Right ventricle myocardium superior (tissue), 1 donor: ENCODE results near the gene RAE1. TPM values are rescaled to one million over a fixed set of nuclear protein-coding genes. Genes with fewer than 3 reads are reported as not detected.
"Not testable (repeated sequence)": the region's sequence is repeated elsewhere in the genome, so short reads cannot be mapped to it uniquely, and the experiment has no call there.

Experiments used
- ATAC-seq: fragments of 200-7000 bp; cut with Tn5 transposase; one replicate; pipeline ENCODE4 v1.9.1; 2020; ENCODE audit warnings: mild to moderate bottlenecking; ENCODE audit not compliant: poor library complexity
- DNase-seq: peaks from one replicate; pipeline ENCODE4 v3.0.0-alpha.2; 2020
- intact Hi-C: fragments of 100-400 bp; cut with DNase I; formaldehyde crosslinking; loops from one replicate; pipeline ENCODE4 v1.11.2; 2022
- microRNA-seq: library from miRNA; unstranded; fragments of <30 nt; microRNA quantifications from one replicate; pipeline ENCODE4 v1.2.0, GENCODE V29; 2020
- total RNA-seq: library from RNA; stranded (reverse); fragmentation: NEBNext Ultra II Directional; extraction: Animal tissue kit (Norgen Biotek cat#: 25700); gene quantifications from one replicate; pipeline ENCODE4 v1.2.1, GENCODE V29; 2021
- donor health status: DM: no; HTN: yes; CAD: no; lungs with severe emphysema.

The RAE1 gene
- total RNA-seq, 1 donor from 2014 or later = 13.2 TPM

DNA sequence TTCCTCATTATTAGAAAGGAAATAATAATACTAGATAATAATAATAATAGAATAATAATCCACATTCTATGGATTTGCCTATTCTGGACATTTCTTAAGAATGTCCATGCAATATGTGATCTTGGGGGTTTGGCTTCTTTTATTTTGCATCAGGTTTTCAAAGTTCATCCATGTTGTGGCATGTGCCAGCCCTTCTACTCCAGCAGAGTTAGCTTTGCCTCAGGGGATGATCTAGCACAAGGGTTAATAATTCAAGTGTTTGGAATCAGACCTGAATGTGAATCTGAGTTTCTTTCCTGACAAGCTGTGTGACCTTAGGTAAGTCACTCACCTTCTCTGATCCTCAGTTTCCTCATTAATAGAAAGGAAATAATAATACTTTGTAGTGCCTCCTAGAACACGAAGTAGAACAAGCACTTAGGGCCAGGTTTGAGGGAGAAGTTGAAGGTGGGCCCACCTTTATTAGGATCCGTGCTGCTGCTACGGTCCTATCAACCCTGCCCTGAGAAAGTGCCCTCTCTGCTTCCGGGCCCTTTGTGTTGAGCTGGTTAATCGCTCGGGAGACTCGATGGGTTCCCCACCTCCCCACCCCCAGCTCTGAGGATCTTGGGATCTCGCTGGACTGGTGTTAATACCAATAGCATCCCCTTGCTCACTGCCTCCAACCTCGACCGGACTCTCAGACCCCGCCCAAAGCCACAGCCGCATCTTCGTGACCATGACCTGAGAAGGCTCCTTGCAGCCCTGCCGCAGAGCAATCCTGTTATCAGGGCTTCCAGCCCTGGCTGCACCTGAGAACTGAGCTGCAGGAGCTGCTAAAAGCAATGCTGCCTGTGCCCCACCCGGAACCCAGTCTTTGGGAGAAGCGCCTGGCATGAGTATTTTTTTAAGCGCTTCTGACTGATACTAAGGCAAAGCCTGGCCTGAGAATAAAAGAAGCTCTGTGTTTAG, 67.0 kb downstream of the RAE1 start:
- no peak for ATAC-seq
- no peak for DNase-seq
- intact Hi-C loops = no loop called here

DNA sequence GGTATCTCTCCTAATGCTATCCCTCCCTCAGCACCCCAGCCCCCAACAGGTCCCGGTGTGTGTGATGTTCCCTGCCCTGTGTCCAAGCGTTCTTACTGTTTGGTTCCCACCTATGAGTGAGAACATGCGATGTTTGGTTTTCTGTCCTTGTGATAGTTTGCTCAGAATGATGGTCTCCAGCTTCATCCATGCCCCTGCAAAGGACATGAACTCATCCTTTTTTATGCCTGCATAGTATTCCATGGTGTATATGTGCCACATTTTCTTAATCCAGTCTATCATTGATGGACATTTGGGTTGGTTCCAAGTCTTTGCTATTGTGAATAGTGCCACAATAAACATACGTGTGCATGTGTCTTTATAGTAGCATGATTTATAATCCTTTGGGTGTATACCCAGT, 68.4 kb downstream of the RAE1 start:
- intact Hi-C loops, ATAC-seq, DNase-seq: not testable (repeated sequence)

DNA sequence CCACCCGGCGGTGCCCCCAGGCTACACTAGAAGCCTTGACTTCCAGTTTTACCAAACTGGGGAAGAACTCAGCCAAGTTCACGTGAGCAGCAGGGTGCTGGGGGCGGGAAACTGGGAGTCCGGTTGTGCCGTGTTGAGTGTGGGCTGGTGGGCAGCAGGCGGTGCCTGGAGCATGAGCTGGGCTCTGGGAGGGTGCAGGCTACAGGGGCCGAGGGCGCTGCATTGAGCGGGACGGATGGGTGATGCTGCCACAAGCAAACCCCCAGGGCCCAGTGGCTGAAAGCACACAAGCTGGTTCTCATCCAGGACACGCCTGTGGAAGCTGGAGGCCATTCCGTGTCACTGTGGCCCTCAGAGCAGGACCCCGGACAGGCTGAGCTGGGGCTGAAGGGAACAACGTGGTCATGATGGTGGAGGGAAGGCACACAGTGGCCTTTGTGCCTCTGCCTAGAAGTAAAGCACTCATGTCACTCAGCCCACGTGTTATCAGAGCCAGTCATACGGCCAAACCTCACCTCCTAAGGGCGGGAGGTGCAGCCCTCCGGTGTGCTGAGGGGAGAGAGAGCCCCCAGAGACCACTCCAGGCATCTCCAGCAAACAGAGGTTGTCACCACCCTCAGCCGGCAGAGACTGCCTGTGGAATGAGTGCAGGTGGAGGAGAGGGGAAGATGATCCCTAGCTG, 69.7 kb downstream of the RAE1 start:
- intact Hi-C loops = no loop called here
- ATAC-seq = no peak
- DNase-seq = no peak

DNA sequence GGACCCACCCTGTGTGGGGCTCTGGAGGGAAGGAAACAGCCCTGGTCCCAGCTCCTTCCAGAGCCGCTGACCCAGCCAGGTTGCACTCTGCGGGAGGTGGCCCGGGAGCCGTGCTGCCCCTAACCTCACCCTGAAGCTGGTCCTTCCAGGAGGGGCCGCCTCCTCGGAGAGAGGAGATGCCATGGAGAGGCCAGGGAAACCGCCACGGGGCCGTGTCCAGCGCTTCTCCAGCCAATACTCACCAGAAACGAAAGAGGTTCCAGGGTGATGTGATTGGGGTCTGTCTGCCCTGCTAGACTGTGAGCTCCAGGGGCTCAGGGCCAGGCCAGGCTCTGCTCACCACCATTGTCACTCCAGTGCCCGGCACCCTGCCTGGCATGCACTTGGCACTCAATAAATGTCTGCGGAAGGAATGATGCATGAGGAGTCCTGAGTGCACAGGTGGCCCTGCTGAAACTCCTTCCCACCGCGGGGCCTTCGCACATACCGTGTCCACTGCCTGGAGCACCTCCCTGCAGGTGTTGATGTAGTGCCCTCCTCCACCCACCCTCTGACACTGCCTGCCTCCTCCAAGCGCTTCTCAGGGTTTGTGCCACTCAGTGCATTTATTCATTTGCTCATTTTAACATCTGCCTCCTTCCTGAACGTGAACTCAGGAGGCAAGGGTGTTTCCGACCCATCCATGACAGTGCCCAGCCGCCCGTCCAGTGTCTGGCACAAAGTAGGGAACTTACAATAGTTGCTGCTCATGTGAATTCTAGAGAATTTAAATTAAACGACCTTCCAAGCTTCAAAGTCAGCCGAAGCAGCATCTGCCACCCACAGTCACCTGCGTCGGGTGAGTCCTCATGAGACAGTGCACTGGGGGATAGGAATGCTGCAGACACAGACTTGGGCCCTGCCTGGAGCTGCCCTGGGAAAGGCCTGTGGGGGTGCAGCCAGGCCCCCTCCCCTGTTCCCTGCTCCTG, 70.5 kb downstream of the RAE1 start:
- intact Hi-C loops = no loop called here
- ATAC-seq (no peak), DNase-seq (peak; percentile 20)

DNA sequence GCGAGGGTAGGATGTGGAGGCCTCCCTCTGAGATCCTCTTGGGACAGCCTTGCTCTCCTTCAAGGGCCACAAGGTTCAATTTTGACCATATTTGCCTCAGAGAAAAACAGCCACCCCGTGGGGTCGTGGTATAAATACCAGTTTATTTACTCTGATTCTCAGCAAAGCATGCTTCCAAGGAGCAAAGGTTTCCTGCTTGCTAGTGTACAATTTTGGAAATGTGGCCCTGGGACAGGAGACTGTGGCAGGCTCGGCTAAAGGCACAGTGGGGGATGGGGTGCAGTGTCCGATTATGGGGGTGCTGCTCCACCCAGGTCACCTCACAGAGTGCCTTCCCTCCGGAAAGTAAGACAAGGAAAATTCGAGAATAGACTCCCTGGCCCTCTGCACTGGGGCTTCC, 71.2 kb downstream of the RAE1 start:
- ATAC-seq (no peak), DNase-seq (peak; percentile 9)
- intact Hi-C loops = no loop called here

DNA sequence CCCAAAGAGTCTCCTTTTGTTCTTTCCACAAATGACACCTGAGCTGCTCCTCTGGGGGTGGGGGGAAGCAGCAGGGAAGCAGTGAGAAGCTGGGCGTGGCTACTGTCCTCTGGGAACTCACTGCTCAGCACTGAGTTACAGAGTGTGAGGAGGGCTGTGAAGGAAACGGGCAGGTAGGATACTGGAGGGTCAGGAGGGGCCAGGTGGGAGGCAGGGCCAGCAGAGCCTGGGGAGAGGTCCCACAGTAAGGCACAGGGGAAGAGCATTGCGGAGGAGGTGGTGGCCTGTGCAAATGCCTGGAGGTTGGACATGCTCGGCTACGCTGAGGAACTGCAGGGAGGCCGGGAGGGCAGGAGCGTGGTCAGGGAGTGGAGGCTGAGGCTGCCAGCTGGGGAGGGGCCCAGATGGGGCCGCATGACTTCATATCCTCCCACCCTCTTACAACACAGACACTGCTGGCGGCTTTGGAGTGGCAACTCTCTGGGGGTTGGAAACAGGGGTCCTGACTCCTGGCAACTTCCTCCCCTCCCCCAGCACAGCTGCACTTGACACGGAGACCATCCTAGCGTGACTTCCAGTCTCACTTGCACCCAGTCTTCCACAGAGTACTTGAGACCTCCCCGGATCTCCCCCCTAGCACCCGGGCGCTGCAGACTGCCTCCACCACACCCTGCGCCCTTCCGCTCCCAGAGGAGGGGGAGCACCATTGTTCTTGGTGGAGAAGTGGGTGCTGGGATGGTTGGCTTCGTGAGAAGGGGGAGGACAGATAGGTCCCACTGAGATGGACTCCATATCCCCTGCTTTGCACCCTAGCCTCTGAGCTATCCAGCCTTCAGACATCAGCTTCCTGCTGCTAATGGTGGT, 74.3 kb downstream of the RAE1 start:
- DNase-seq (peak; percentile 40), ATAC-seq (peak; percentile 16)
- intact Hi-C loops = no loop called here

DNA sequence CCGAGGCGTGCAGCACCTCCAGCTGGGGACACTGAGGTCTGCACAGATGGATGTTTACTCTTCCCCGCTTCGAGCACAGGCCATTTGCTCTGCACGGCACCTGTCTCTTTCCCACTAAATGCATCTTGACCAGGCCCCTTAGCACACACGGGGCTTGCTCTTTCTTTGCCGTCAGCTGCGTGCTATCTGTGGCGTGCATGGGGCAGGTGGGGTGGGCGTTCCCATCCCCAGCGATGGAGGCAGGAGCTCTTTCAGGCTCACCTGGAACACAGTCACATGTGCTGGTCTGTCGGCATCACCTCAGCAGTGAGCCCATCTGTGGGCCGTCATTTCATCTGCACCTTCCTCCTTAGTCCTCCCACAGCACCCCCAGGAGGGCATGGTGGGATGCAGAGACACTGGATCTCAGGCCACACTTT, 75.2 kb downstream of the RAE1 start:
- no peak for ATAC-seq
- intact Hi-C loops = no loop called here
- peak; percentile 6 for DNase-seq

DNA sequence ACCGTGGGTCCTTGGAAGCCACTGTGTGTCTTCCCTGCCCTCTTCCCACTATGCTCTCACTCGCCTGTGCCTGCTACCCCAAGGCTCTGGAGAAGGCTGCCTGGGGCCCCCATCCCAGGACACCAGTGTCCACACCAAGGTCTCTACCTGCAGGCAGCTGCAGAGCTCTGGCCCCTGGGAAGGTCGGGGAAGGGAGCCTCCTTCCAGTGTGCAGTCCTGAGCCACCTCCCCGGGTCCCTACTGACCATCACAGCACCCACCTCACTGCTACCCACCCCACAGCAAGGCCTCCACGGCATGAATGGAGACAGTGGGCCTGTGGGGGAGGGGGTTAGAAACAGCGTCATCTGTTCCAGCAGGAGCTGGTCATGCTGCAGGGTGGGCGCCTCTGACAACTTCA, 75.8 kb downstream of the RAE1 start:
- intact Hi-C loops = no loop called here
- no peak for ATAC-seq

DNA sequence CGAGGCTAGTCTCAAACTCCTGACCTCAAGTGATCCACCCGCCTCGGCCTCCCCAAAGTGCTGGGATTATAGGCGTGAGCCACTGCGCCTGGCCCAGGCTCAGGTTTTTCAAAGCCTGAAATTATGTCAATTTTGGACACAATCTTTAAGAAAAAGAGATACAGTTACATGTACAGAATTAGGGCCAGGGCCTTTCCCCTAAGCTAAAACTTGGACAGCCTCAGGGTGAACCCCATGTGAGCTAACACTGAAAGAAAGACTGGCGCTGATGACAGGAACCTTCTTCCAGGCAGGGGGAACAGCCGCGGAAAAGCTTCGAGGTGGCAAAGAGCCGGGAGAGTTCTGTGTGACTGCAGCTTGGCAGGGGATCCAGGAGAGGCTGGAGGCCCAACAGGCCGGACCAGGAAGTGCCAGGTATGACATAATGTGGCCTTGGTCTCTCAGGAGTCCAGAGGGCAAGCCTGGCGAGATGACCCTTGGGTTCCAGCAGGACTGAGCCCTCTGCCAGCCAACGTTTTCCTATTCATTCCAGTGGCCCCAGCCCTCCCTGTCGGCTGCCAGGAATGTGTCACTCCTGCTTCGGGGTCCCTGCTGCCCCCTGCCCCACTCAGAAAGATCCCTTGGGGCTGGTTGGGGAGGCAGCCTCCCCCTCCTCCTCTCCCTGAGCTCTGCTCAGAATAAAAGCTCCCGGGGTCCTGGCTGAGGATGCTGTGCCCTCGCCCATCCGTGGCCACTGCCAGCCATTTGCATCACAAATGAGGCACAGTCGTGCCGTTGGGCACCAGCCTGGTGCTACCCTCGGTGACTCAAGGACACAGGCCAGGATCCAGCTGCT, 77.5 kb downstream of the RAE1 start:
- DNase-seq (peak; percentile 41), ATAC-seq (peak; percentile 23)
- intact Hi-C loops = no loop called here

More for the DNA sequence above, 75.8 kb downstream of the RAE1 start:
- DNase-seq = peak; percentile 21

Small RNA genes within 50 kb of the gene (microRNA-seq; reads per million reads assigned to microRNA genes)
- not detected for gene MIR4325

Other genes with a start within 250 kb of the RAE1 start
- 23.2 TPM for gene BMP7, start 84.6 kb upstream of the RAE1 start, total RNA-seq
- gene SPO11, start 21.5 kb upstream of the RAE1 start, total RNA-seq = not detected
- gene RBM38, start 40.1 kb downstream of the RAE1 start, total RNA-seq = 91.5 TPM
- gene CTCFL, start 173.9 kb downstream of the RAE1 start, total RNA-seq = not detected
- 2.3 TPM for gene PCK1, start 209.9 kb downstream of the RAE1 start, total RNA-seq